GM18517 (cell line): Measurements from ENCODE around the gene DOCK4.

Experiments
- ATAC-seq: cut with Tn5 transposase; IDR thresholded peaks from one replicate; pipeline ENCODE4 v1.9.1; 2021; ENCODE audit warnings: mild to moderate bottlenecking, moderate library complexity; ENCODE audit not compliant: unreplicated experiment

DOCK4 gene

GRCh38 chr7:112116894-112117293 lies 89.3 kb downstream of the DOCK4 start:
- no peak for ATAC-seq

- no peak for ATAC-seq
Measured at GRCh38 chr7:112116358-112116757, 89.8 kb downstream of the DOCK4 start.

GRCh38 chr7:112115880-112116279 lies 90.3 kb downstream of the DOCK4 start:
- ATAC-seq: no peak

GRCh38 chr7:112113913-112114575 lies 92.2 kb downstream of the DOCK4 start:
- ATAC-seq: no peak

GRCh38 chr7:112112822-112113255 lies 93.4 kb downstream of the DOCK4 start:
- no peak for ATAC-seq

GRCh38 chr7:112110651-112111050 lies 95.5 kb downstream of the DOCK4 start:
- no peak for ATAC-seq

GRCh38 chr7:112110175-112110574 lies 96.0 kb downstream of the DOCK4 start:
- ATAC-seq: no peak

- no peak for ATAC-seq
Measured at GRCh38 chr7:112108981-112109380, 97.2 kb downstream of the DOCK4 start.

- ATAC-seq: no peak
Measured at GRCh38 chr7:112105584-112106530, 100.3 kb downstream of the DOCK4 start.

GRCh38 chr7:112104120-112104519 lies 102.1 kb downstream of the DOCK4 start:
- ATAC-seq: no peak

GRCh38 chr7:112103246-112103645 lies 103.0 kb downstream of the DOCK4 start:
- no peak for ATAC-seq

- no peak for ATAC-seq
Measured at GRCh38 chr7:112101201-112101846, 104.9 kb downstream of the DOCK4 start.

- no peak for ATAC-seq
Measured at GRCh38 chr7:112097524-112097923, 108.7 kb downstream of the DOCK4 start.

GRCh38 chr7:112093409-112093808 lies 112.8 kb downstream of the DOCK4 start:
- no peak for ATAC-seq

- no peak for ATAC-seq
Measured at GRCh38 chr7:112092709-112093395, 113.3 kb downstream of the DOCK4 start.

GRCh38 chr7:112092306-112092705 lies 113.9 kb downstream of the DOCK4 start:
- no peak for ATAC-seq

- ATAC-seq: no peak
Measured at GRCh38 chr7:112091768-112092167, 114.4 kb downstream of the DOCK4 start.

- no peak for ATAC-seq
Measured at GRCh38 chr7:112089551-112089950, 116.6 kb downstream of the DOCK4 start.

- no peak for ATAC-seq
Measured at GRCh38 chr7:112088484-112089016, 117.6 kb downstream of the DOCK4 start.

GRCh38 chr7:112086496-112087254 lies 119.5 kb downstream of the DOCK4 start:
- no peak for ATAC-seq
